ENCODE data around the gene OR2Y1. TPM values are rescaled to one million over a fixed set of nuclear protein-coding genes. Genes with fewer than 3 reads are reported as not detected.
A peak's percentile ranks its signal among the peaks of the same experiment; 100 is the strongest.

OR2Y1 gene
- total RNA-seq, 1 experiment from 2014 or later: not detected

DNA sequence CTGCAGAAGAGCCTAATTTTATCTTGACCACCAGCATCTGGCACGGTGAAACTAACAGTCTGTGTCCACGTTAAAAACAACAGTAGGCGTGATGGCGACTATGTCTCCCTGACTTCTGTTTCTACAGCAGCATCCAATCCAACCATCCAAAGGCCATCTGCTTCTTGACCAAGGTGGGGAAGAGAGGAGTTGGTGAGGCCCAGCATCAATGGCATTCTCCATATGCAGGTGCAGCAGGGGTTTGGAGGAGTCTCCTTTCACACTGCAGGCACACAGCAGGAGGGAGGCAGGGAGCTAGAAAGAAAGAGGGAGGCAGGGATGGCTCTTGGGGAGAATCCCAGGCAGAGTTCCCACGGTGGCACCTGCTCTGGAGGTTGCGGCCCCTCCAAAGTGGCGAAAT is 35.8 kb upstream of the OR2Y1 start:
- intact Hi-C loops (cut with micrococcal nuclease; ENCODE audit: unreplicated experiment): no loop called here
- POLR2A ChIA-PET (ENCODE audit: unreplicated experiment): no interaction called here
- H3K27me3 ChIP-seq (ENCODE audit: insufficient read depth, low read depth): 0 out of 2 replicates have a peak, but pooled peaks cover 12% of the 10 kb centered on the region
- H3F3A ChIP-seq (ENCODE audit: insufficient read depth, low read depth): no peaks in the 10 kb centered on the region
- no peak overlapping the region for H3K4me2 ChIP-seq
- H3K4me3 ChIP-seq: no peak overlapping the region
- TF ChIP-seq EZH2 (IDR thresholded peaks at IDR 0.05; ENCODE audit: low read depth): no peak
- TF ChIP-seq, protein P1, sequence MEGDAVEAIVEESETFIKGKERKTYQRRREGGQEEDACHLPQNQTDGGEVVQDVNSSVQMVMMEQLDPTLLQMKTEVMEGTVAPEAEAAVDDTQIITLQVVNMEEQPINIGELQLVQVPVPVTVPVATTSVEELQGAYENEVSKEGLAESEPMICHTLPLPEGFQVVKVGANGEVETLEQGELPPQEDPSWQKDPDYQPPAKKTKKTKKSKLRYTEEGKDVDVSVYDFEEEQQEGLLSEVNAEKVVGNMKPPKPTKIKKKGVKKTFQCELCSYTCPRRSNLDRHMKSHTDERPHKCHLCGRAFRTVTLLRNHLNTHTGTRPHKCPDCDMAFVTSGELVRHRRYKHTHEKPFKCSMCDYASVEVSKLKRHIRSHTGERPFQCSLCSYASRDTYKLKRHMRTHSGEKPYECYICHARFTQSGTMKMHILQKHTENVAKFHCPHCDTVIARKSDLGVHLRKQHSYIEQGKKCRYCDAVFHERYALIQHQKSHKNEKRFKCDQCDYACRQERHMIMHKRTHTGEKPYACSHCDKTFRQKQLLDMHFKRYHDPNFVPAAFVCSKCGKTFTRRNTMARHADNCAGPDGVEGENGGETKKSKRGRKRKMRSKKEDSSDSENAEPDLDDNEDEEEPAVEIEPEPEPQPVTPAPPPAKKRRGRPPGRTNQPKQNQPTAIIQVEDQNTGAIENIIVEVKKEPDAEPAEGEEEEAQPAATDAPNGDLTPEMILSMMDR (conservative IDR thresholded peaks at IDR 0.05): no peak
- no peak overlapping the region for H3K27ac ChIP-seq
- H4K20me1 ChIP-seq (ENCODE audit: insufficient read depth): no peaks in the 10 kb centered on the region
- H3K36me3 ChIP-seq (ENCODE audit: low read depth): no peaks in the 10 kb centered on the region
- no TSS peak for BruUV-seq (replicated peaks)
- no peaks in the 10 kb centered on the region for H3K9me2 ChIP-seq (ENCODE audit: insufficient read depth)
- no peak for DNase-seq
- CTCF ChIA-PET: no interaction called here
- no peaks in the 10 kb centered on the region for H3K4me1 ChIP-seq (replicated peaks; ENCODE audit: insufficient read depth)
- H3K79me2 ChIP-seq (ENCODE audit: low read depth): no peaks in the 10 kb centered on the region
- H3K9me3 ChIP-seq (ENCODE audit: insufficient read depth, low read depth): 0 out of 2 replicates have a peak, but pooled peaks cover 6% of the 10 kb centered on the region
- no peak overlapping the region for H2AFZ ChIP-seq

DNA sequence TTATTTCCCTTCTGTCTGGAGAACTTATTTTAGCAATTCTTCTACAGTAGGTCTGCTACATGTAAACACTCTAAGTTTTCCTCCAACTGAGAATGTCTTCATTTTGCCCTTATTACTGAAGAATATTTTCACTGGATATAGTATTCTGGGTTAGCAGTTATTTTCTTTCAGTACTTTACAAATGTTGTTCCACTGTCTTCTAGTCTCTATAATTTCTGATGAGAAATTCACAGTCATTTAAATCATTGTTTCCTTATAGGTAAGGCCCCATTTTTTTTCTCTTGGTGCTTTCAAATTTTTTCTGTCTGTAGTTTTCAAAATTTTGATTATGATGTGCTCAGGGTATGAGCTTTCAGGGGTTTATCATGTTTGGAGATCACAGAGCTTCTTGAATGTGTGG is 32.0 kb upstream of the OR2Y1 start:
- H3K36me3 ChIP-seq (ENCODE audit: low read depth): no peaks in the 10 kb centered on the region
- POLR2A ChIA-PET (ENCODE audit: unreplicated experiment): no interaction called here
- H3K4me1 ChIP-seq (replicated peaks; ENCODE audit: insufficient read depth): 0 out of 2 replicates have a peak, but pooled peaks cover 3% of the 10 kb centered on the region
- H3K4me2 ChIP-seq: no peak overlapping the region
- no peaks in the 10 kb centered on the region for H4K20me1 ChIP-seq (ENCODE audit: insufficient read depth)
- CTCF ChIA-PET: no interaction called here
- 0 out of 2 replicates have a peak, but pooled peaks cover 6% of the 10 kb centered on the region for H3K9me3 ChIP-seq (ENCODE audit: insufficient read depth, low read depth)
- no TSS peak for BruUV-seq (replicated peaks)
- no peak overlapping the region for H3K27ac ChIP-seq
- no peak overlapping the region for H2AFZ ChIP-seq
- no peaks in the 10 kb centered on the region for H3K9me2 ChIP-seq (ENCODE audit: insufficient read depth)
- H3F3A ChIP-seq (ENCODE audit: insufficient read depth, low read depth): no peaks in the 10 kb centered on the region
- H3K79me2 ChIP-seq (ENCODE audit: low read depth): no peaks in the 10 kb centered on the region
- no peak overlapping the region for H3K4me3 ChIP-seq
- no peak for TF ChIP-seq EZH2 (IDR thresholded peaks at IDR 0.05; ENCODE audit: low read depth)
- TF ChIP-seq, protein P1 (conservative IDR thresholded peaks at IDR 0.05): no peak
- no peak for DNase-seq
- 0 out of 2 replicates have a peak, but pooled peaks cover 12% of the 10 kb centered on the region for H3K27me3 ChIP-seq (ENCODE audit: insufficient read depth, low read depth)
- intact Hi-C loops (cut with micrococcal nuclease; ENCODE audit: unreplicated experiment): no loop called here

DNA sequence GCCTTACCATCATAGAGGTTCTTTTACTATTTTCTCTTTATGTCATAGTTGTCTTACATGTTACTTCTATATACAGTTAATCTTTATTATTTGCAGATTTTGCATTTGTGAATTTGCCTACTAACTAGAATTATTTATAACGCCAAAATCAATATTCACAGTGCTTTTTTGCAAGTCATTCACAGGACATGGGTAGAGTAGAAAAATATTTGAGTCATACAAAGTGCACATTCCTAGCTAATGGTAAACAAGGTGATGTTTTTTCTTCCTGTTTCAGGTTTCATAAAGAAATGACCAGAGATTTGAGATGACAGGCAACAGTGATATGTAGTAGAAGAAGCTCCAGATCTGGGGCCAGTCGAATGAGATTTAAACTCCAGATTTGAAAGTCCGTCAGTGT is 30.0 kb upstream of the OR2Y1 start:
- 0 out of 2 replicates have a peak, but pooled peaks cover 3% of the 10 kb centered on the region for H3K4me1 ChIP-seq (replicated peaks; ENCODE audit: insufficient read depth)
- H3K9me2 ChIP-seq (ENCODE audit: insufficient read depth): no peaks in the 10 kb centered on the region
- no peaks in the 10 kb centered on the region for H4K20me1 ChIP-seq (ENCODE audit: insufficient read depth)
- H2AFZ ChIP-seq: no peak overlapping the region
- TF ChIP-seq, protein P1 (conservative IDR thresholded peaks at IDR 0.05): no peak
- H3K4me3 ChIP-seq: no peak overlapping the region
- BruUV-seq (replicated peaks): no TSS peak
- ChIA-PET POLR2A (ENCODE audit: unreplicated experiment) (no interaction called here), CTCF (interaction anchor here (0.6 to 0.7 kb wide), 2 partner anchors 16 to 415 kb away, joined by 3 to 4 read pairs; no protein-coding TSS in a partner anchor)
- peaks cover 11% of the 10 kb centered on the region; the same call in 1 of the 2 replicates for H3K27me3 ChIP-seq (ENCODE audit: insufficient read depth, low read depth)
- H3K36me3 ChIP-seq (ENCODE audit: low read depth): no peaks in the 10 kb centered on the region
- 0 out of 2 replicates have a peak, but pooled peaks cover 6% of the 10 kb centered on the region for H3K9me3 ChIP-seq (ENCODE audit: insufficient read depth, low read depth)
- no peaks in the 10 kb centered on the region for H3K79me2 ChIP-seq (ENCODE audit: low read depth)
- H3K27ac ChIP-seq: 0 out of 2 replicates have a peak overlapping the region, but pooled peaks have one; percentile 17
- intact Hi-C loops (cut with micrococcal nuclease; ENCODE audit: unreplicated experiment): no loop called here
- H3K4me2 ChIP-seq: no peak overlapping the region
- H3F3A ChIP-seq (ENCODE audit: insufficient read depth, low read depth): no peaks in the 10 kb centered on the region
- peak in 1 of 2 experiments; percentile 48 for DNase-seq
